ENCODE data around the gene CCDC184. TPM values are rescaled to one million over a fixed set of nuclear protein-coding genes. Genes with fewer than 3 reads are reported as not detected.
A peak's percentile ranks its signal among the peaks of the same experiment; 100 is the strongest.

Gene CCDC184
- not detected in 2 replicates for total RNA-seq

DNA sequence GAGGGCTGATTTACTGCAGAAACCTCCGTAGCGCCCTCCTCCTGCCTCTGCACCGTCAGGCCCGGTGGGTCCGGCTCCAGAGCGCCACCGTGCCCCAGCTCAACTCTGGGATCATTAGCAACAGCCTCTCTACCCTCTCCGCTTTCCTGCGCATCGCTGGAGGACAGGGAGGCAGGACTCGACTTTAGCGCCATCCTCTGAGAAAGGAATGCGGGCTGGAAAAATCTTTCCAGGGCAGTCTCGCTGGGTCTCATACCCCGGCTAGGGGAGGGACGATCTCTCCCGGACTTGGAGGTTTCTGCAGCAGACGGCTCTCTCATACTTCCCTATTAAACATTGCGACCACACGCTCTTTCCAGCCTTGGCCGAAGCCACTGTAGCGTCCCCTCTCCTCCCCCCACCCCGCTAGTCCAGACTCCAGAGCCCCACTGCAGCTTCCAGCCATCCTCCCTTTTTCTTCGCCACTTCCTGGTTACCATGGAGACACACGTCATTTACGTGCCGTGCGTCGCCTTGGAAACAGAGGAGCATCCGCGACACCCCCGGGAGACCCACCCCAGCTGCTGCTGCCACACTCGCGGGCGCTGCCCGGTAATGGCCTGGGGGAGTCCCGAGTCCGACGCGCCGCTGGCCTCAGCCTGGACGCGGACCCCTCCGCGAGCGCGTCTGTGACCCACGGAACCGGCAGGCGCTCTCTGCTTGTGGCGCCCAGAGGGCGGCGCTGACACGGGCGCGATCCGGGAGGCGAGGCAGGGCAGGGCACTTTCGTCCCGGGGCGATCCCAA, at the start of gene CCDC184:
Gene CCDC184, plus strand, starts transcription at position 554 of the 785 bp plus-strand sequence. CDS start 479 bp downstream, outside the sequence.
- peak; percentile 42 for DNase-seq (ENCODE audit: low read depth)
- H3K36me3 ChIP-seq (ENCODE audit: control insufficient read depth, insufficient read depth, low read length) = no peaks in the 10 kb centered on the region
- peaks cover 29% of the 10 kb centered on the region for H3K27me3 ChIP-seq (ENCODE audit: control insufficient read depth, insufficient read depth, low read length)
- peak within 1 kb of the TSS; percentile 38 for H3K4me3 ChIP-seq (ENCODE audit: low read depth, low read length)
- TF ChIP-seq, protein P1, sequence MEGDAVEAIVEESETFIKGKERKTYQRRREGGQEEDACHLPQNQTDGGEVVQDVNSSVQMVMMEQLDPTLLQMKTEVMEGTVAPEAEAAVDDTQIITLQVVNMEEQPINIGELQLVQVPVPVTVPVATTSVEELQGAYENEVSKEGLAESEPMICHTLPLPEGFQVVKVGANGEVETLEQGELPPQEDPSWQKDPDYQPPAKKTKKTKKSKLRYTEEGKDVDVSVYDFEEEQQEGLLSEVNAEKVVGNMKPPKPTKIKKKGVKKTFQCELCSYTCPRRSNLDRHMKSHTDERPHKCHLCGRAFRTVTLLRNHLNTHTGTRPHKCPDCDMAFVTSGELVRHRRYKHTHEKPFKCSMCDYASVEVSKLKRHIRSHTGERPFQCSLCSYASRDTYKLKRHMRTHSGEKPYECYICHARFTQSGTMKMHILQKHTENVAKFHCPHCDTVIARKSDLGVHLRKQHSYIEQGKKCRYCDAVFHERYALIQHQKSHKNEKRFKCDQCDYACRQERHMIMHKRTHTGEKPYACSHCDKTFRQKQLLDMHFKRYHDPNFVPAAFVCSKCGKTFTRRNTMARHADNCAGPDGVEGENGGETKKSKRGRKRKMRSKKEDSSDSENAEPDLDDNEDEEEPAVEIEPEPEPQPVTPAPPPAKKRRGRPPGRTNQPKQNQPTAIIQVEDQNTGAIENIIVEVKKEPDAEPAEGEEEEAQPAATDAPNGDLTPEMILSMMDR (IDR thresholded peaks at IDR 0.05; ENCODE audit: insufficient read depth, low read length, severe bottlenecking) = peak; percentile 31
- no peak for FAIRE-seq

DNA sequence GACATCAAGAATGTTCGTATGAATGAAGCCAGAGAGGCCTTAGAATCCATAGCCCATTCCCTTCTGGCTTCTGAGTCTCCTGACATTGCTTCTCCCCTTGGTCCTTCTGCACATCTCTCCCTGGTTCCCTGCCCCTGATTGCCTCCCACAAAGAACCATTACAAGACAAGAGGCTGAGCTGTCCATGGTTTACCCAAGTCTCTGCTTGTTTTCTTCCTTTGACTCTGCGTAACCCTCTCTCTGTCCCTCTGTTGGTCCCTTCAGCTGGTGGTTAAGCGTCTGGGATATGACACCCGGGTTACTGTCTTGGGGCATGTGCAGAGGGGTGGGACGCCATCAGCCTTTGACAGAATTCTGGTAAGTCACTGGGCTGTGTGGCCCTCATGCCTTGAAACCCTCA, 48.4 kb upstream of the CCDC184 start:
- H3K36me3 ChIP-seq (ENCODE audit: control insufficient read depth, insufficient read depth, low read length) = peaks cover 28% of the 10 kb centered on the region
- FAIRE-seq = no peak

DNA sequence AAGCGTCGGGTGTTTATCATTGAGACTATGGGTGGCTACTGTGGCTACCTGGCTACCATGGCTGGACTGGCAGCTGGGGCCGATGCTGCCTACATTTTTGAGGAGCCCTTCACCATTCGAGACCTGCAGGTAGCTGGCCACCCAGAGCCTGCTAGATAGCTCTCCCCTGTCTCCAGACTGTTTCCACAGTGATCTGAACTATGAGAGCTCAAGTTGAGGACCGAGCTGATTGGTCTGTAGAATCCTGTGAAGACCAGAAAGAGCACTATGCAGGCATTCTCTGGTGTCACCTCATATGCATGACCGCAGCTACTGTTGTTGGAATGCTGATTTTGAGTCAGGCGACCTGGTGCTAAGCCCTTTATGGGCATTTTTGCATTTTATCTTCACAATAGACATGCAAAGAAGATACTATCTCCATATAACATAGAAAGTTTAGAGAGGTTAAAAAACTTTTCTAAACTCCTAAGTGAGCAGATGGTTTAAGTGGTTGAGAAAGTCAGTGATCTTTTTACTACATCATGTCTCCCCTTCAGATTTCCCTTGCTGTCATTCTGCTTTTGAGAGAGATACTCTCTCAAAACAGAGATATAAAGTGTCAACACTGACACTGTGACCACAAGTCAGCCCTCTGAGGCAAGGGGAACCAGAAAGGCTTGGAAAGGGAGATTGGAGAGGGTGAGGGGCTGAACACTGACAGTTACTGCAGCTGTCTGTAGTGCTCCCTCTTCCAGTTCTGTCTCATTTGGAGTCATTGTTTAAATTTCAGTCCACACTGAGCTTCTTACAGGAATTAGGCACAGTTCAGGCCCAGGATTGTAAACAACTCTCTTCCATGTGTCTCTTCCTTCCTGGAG, 40.4 kb upstream of the CCDC184 start:
- TF ChIP-seq, protein P1 (IDR thresholded peaks at IDR 0.05; ENCODE audit: insufficient read depth, low read length, severe bottlenecking) = no peak
- FAIRE-seq = no peak
- Histone ChIP-seq H3K27me3 (ENCODE audit: control insufficient read depth, insufficient read depth, low read length) (no peaks in the 10 kb centered on the region), H3K4me3 (ENCODE audit: low read depth, low read length) (no peak overlapping the region), H3K36me3 (ENCODE audit: control insufficient read depth, insufficient read depth, low read length) (peaks cover 11% of the 10 kb centered on the region)
- DNase-seq (ENCODE audit: low read depth) = no peak

More for the DNA sequence above, 48.4 kb upstream of the CCDC184 start:
- DNase-seq (ENCODE audit: low read depth) = no peak
- TF ChIP-seq, protein P1 (IDR thresholded peaks at IDR 0.05; ENCODE audit: insufficient read depth, low read length, severe bottlenecking) = no peak
- H3K4me3 ChIP-seq (ENCODE audit: low read depth, low read length) = no peak overlapping the region
- no peaks in the 10 kb centered on the region for H3K27me3 ChIP-seq (ENCODE audit: control insufficient read depth, insufficient read depth, low read length)

DNA sequence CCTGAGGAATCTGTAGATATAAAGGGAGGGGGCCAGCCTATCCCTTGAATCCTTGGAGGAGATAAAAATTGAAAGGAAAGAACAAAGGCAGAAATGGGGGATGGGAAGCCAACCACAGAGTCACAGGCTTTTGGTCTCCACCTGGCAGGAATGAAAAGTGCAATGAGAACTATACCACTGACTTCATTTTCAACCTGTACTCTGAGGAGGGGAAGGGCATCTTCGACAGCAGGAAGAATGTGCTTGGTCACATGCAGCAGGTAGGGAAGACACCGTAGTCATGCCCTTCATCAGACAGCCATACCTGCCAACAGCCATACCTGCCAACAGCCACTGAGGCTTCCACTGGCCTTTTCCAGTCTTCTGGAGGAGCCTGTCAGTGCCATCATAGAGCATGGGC, 39.5 kb upstream of the CCDC184 start:
- no peak for DNase-seq (ENCODE audit: low read depth)
- Histone ChIP-seq H3K27me3 (ENCODE audit: control insufficient read depth, insufficient read depth, low read length) (no peaks in the 10 kb centered on the region), H3K4me3 (ENCODE audit: low read depth, low read length) (no peak overlapping the region), H3K36me3 (ENCODE audit: control insufficient read depth, insufficient read depth, low read length) (peaks cover 10% of the 10 kb centered on the region)
- TF ChIP-seq, protein P1 (IDR thresholded peaks at IDR 0.05; ENCODE audit: insufficient read depth, low read length, severe bottlenecking) = no peak
- FAIRE-seq = no peak

DNA sequence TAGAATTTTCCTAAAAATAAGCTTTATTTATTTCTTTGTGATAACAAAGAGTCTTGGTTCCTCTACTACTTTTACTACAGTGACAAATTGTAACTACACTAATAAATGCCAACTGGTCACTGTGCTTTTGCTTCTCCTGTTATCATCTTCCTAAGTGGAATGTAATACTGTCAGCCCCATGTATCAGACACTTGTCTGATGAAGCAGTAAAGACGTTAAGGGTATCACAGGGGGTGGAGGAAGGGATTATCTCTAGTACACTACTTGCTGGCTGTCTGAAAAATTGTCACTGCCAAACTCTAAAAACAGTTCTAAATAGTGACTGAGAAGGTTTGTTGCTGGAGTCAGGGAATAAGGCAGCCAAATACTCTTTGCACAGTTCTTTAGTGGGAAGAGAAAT, 37.5 kb upstream of the CCDC184 start:
- Histone ChIP-seq H3K36me3 (ENCODE audit: control insufficient read depth, insufficient read depth, low read length) (peaks cover 11% of the 10 kb centered on the region), H3K4me3 (ENCODE audit: low read depth, low read length) (no peak overlapping the region), H3K27me3 (ENCODE audit: control insufficient read depth, insufficient read depth, low read length) (no peaks in the 10 kb centered on the region)
- DNase-seq (ENCODE audit: low read depth) (no peak), FAIRE-seq (no peak)
- TF ChIP-seq, protein P1 (IDR thresholded peaks at IDR 0.05; ENCODE audit: insufficient read depth, low read length, severe bottlenecking) = no peak

Data from bronchial epithelial cell (primary cell).